ENCODE measurements around the gene CDH24. TPM values are rescaled to one million over a fixed set of nuclear protein-coding genes. Genes with fewer than 3 reads are reported as not detected.

CDH24 gene
- total and polyA plus RNA-seq, 10 of the 15 experiments (the other 5 are each of a cell fraction or from before 2014, with no cell fraction given): 0.10 to 1.5 (median 0.45) TPM; not detected in 2

GRCh38 chr14:23091294-23092225 lies 34.2 kb upstream of the CDH24 start (continued):
- no peak for TF ChIP-seq HDAC6 (IDR thresholded peaks at IDR 0.05; ENCODE audit: unreplicated experiment)
- no peak for TF ChIP-seq SMAD5 (IDR thresholded peaks at IDR 0.05; ENCODE audit: low read depth)
- TF ChIP-seq ESRRA (IDR thresholded peaks at IDR 0.05; ENCODE audit: low read length): no peak
- no peak for TF ChIP-seq RFX5 (IDR thresholded peaks at IDR 0.05; ENCODE audit: low read depth, low read length)

GRCh38 chr14:23090254-23090636 lies 32.9 kb upstream of the CDH24 start:
- no peaks in the 10 kb centered on the region for H3K9me3 ChIP-seq (replicated peaks; ENCODE audit: control insufficient read depth, insufficient read depth, low read length)
- ATAC-seq (no peak), FAIRE-seq (no peak), DNase-seq (ENCODE audit: low read depth, low spot score) (no peak)
- peaks cover 4 to 33% of the 10 kb centered on the region in 2 experiments for H3K36me3 ChIP-seq (ENCODE audit: control insufficient read depth in 2 of 2, insufficient read depth in 2 of 2, low read length in 1 of 2)
- RAD21 ChIA-PET (ENCODE audit: unreplicated experiment): no interaction called here
- H3K4me2 ChIP-seq (ENCODE audit: control insufficient read depth, insufficient read depth): no peak overlapping the region
- H3K4me3 ChIP-seq: no peak overlapping the region
- in situ Hi-C loops (cut with MboI) (no loop called here), intact Hi-C loops (cut with micrococcal nuclease; ENCODE audit: unreplicated experiment) (no loop called here)
- SMC1A ChIA-PET (ENCODE audit: uncharacterized antibody, unreplicated experiment): interaction anchor here (0.6 to 2.3 kb wide), 6 partner anchors 9 to 65 kb away, joined by 3 to 11 read pairs (median 3); no protein-coding TSS in a partner anchor
- CTCF ChIA-PET: interaction anchor here (0.6 to 5.3 kb wide), 8 partner anchors 13 to 31 kb away, joined by 3 to 60 read pairs (median 11); no protein-coding TSS in a partner anchor
- no peaks in the 10 kb centered on the region for H3K27me3 ChIP-seq (replicated peaks in 1 of 2; ENCODE audit: control insufficient read depth in 2 of 2, insufficient read depth in 2 of 2, low read length in 1 of 2)
- H3K9ac ChIP-seq (ENCODE audit: control insufficient read depth, insufficient read depth, low read length): no peak overlapping the region
- no TSS peak for BruUV-seq (replicated peaks)
- TF ChIP-seq GATAD2B (conservative IDR thresholded peaks at IDR 0.05; ENCODE audit: low read depth) (no peak), TCF3 (IDR thresholded peaks at IDR 0.05; ENCODE audit: borderline replicate concordance, insufficient read depth, low read depth, low read length) (no peak), ZNF207 (IDR thresholded peaks at IDR 0.05; ENCODE audit: borderline replicate concordance) (no peak), USF2 (IDR thresholded peaks at IDR 0.05; ENCODE audit: borderline replicate concordance, low read depth, low read length) (no peak), PAX8 (IDR thresholded peaks at IDR 0.05) (no peak), HDAC6 (IDR thresholded peaks at IDR 0.05; ENCODE audit: unreplicated experiment) (no peak), NBN (IDR thresholded peaks at IDR 0.05) (no peak), ATF7 (IDR thresholded peaks at IDR 0.05; ENCODE audit: low read depth) (no peak), YY1 (IDR thresholded peaks at IDR 0.05; ENCODE audit: low read depth, low read length) (no peak), EP300 (IDR thresholded peaks at IDR 0.05; ENCODE audit: borderline replicate concordance in 1 of 2, control insufficient read depth in 1 of 2, low read depth in 2 of 2, low read length in 2 of 2) (no peak), POLR2A (IDR thresholded peaks at IDR 0.05; ENCODE audit: low read depth, low read length) (no peak), NFXL1 (IDR thresholded peaks at IDR 0.05; ENCODE audit: borderline replicate concordance) (no peak), BCL3 (IDR thresholded peaks at IDR 0.05; ENCODE audit: borderline replicate concordance, insufficient read depth, low read depth, low read length, poor library complexity, severe bottlenecking) (no peak), CREB1 (IDR thresholded peaks at IDR 0.05; ENCODE audit: low read depth) (no peak), BMI1 (IDR thresholded peaks at IDR 0.05; ENCODE audit: borderline replicate concordance) (no peak), ESRRA (IDR thresholded peaks at IDR 0.05; ENCODE audit: low read length) (no peak), RELA (IDR thresholded peaks at IDR 0.05; ENCODE audit: borderline replicate concordance, partially characterized antibody) (no peak)
- H4K20me1 ChIP-seq (ENCODE audit: control insufficient read depth, insufficient read depth): 0 out of 2 replicates have a peak, but pooled peaks cover 7% of the 10 kb centered on the region
- H2AFZ ChIP-seq (ENCODE audit: control insufficient read depth, low read depth, low read length): no peak overlapping the region
- 100% methylated on average over 4 of the region's 4 CpGs for WGBS (ENCODE audit: insufficient coverage, insufficient replicate concordance, low lambda C conversion rate, missing lambda C conversion rate)
- no peaks in the 10 kb centered on the region; the same call in 1 of the 2 replicates for H3K4me1 ChIP-seq (ENCODE audit: control insufficient read depth, insufficient read depth, low read length)
- POLR2A ChIA-PET: interaction anchor here (1.0 to 1.7 kb wide), 2 partner anchors 84 to 516 kb away, joined by 3 to 6 read pairs; no protein-coding TSS in a partner anchor
- no peak overlapping the region for H3K27ac ChIP-seq (ENCODE audit: control insufficient read depth, insufficient read depth)
- peaks cover 33% of the 10 kb centered on the region for H3K79me2 ChIP-seq (ENCODE audit: control insufficient read depth, insufficient read depth, low read length)
